ENCODE data around the gene CACTIN.
"Not testable (repeated sequence)": the region's sequence is repeated elsewhere in the genome, so short reads cannot be mapped to it uniquely, and the experiment has no call there.

CACTIN gene

GRCh38 chr19:3628766-3629165 lies 2.2 kb upstream of the CACTIN start:
- not testable (repeated sequence) for DNase-seq (ENCODE audit: low read depth, low spot score)

- DNase-seq (ENCODE audit: low read depth, low spot score) = no peak
Observed at GRCh38 chr19:3627351-3627723, 747 bp upstream of the CACTIN start.

GRCh38 chr19:3625996-3626472 lies 556 bp downstream of the CACTIN start:
- no peak for DNase-seq (ENCODE audit: low read depth, low spot score)

- no peak for DNase-seq (ENCODE audit: low read depth, low spot score)
Observed at GRCh38 chr19:3623716-3624115, 2.9 kb downstream of the CACTIN start.

- no peak for DNase-seq (ENCODE audit: low read depth, low spot score)
Observed at GRCh38 chr19:3622224-3622623, 4.4 kb downstream of the CACTIN start.

- no peak for DNase-seq (ENCODE audit: low read depth, low spot score)
Observed at GRCh38 chr19:3621689-3622088, 4.9 kb downstream of the CACTIN start.

GRCh38 chr19:3620817-3621547 lies 5.6 kb downstream of the CACTIN start:
- no peak for DNase-seq (ENCODE audit: low read depth, low spot score)

GRCh38 chr19:3620145-3620816 lies 6.3 kb downstream of the CACTIN start:
- no peak for DNase-seq (ENCODE audit: low read depth, low spot score)

GRCh38 chr19:3619631-3620012 lies 7.0 kb downstream of the CACTIN start:
- no peak for DNase-seq (ENCODE audit: low read depth, low spot score)

- no peak for DNase-seq (ENCODE audit: low read depth, low spot score)
Observed at GRCh38 chr19:3618811-3619630, 7.6 kb downstream of the CACTIN start.

- no peak for DNase-seq (ENCODE audit: low read depth, low spot score)
Observed at GRCh38 chr19:3618144-3618810, 8.3 kb downstream of the CACTIN start.

GRCh38 chr19:3617463-3617862 lies 9.1 kb downstream of the CACTIN start:
- no peak for DNase-seq (ENCODE audit: low read depth, low spot score)

- DNase-seq (ENCODE audit: low read depth, low spot score) = no peak
Observed at GRCh38 chr19:3615524-3616135, 11.0 kb downstream of the CACTIN start.

- no peak for DNase-seq (ENCODE audit: low read depth, low spot score)
Observed at GRCh38 chr19:3614858-3615505, 11.6 kb downstream of the CACTIN start.

GRCh38 chr19:3613818-3614661 lies 12.6 kb downstream of the CACTIN start:
- no peak for DNase-seq (ENCODE audit: low read depth, low spot score)

GRCh38 chr19:3612901-3613741 lies 13.5 kb downstream of the CACTIN start:
- no peak for DNase-seq (ENCODE audit: low read depth, low spot score)

- no peak for DNase-seq (ENCODE audit: low read depth, low spot score)
Observed at GRCh38 chr19:3612330-3612729, 14.3 kb downstream of the CACTIN start.

- no peak for DNase-seq (ENCODE audit: low read depth, low spot score)
Observed at GRCh38 chr19:3611841-3612240, 14.7 kb downstream of the CACTIN start.
